Keratinocyte (primary cell): ENCODE measurements around the gene NAA15.

ENCODE experiments used
- CTCF ChIP-seq, 3 experiments: IDR thresholded peaks in 1 of 3; conservative IDR thresholded peaks in 1 of 3; optimal IDR thresholded peaks in 1 of 3; 2 replicates in 2 of 3; 3 replicates in 1 of 3; pipeline versions ENCODE3 to v1.5.1; 2011; ENCODE audit warnings: low read length in 3 of 3, mild to moderate bottlenecking in 3 of 3, moderate library complexity in 2 of 3, control low read depth in 1 of 3, inconsistent platforms in 1 of 3; ENCODE audit not compliant: insufficient read depth in 2 of 3; ENCODE audit errors: extremely low read depth in 1 of 3
- EZH2 ChIP-seq: IDR thresholded peaks from one replicate; pipeline ENCODE4 v1.6.1; 2012; ENCODE audit warnings: inconsistent platforms, mild to moderate bottlenecking, low read length, moderate library complexity

- no peak for TF ChIP-seq CTCF (optimal IDR thresholded peaks at IDR 0.05 in 1 of 3, IDR thresholded peaks at IDR 0.05 in 1 of 3, conservative IDR thresholded peaks at IDR 0.05 in 1 of 3; ENCODE audit: extremely low read depth in 1 of 3, insufficient read depth in 2 of 3, low read length in 3 of 3)
- TF ChIP-seq EZH2: no peak
Measured at GRCh38 chr4:139337612-139338011, 36.3 kb downstream of the NAA15 start.
